Measurements from ENCODE around the gene SPNS3. TPM values are rescaled to one million over a fixed set of nuclear protein-coding genes. Genes with fewer than 3 reads are reported as not detected.

SPNS3 gene
- polyA plus RNA-seq, 1 donor (not counting 4 experiments of a cell fraction or from before 2014, with no cell fraction given) = not detected

DNA sequence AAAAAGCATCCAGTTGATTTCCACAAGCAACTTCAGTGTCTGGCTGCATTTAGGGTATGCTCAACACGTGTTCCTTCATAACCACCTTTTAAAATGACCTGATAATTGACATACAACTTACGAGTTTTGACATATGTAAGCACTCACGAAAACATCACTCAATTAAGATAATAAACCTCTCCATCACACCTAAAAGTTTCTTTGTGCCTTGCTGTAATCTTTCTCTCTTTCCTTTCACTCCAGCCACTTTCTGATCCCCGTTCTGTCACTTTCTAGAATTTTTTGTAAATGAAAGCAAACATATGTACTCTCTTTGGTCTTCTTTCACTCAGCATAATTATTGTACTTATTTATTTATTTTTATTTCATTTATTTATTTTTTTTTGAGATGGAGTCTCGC, 46.6 kb upstream of the SPNS3 start:
- no peaks in the 10 kb centered on the region for H3K27me3 ChIP-seq (ENCODE audit: control insufficient read depth, extremely low read depth, insufficient read depth, low read length)
- no peak overlapping the region for H3K9ac ChIP-seq (ENCODE audit: control insufficient read depth, extremely low read depth, insufficient read depth, low read length)
- no peak for FAIRE-seq
- no peak overlapping the region for H3K27ac ChIP-seq (ENCODE audit: control insufficient read depth, insufficient read depth, low read length)
- DNase-seq (ENCODE audit: low read depth, low spot score) = no peak
- H2AFZ ChIP-seq (ENCODE audit: control insufficient read depth, low read length) = no peak overlapping the region
- dilution Hi-C loops (cut with MboI; ENCODE audit: extremely low pct_ligation_motif_present, low sequenced_read_pairs) = no loop called here
- no peaks in the 10 kb centered on the region for H3K79me2 ChIP-seq (ENCODE audit: control insufficient read depth, insufficient read depth, low read length)
- H3K4me2 ChIP-seq (ENCODE audit: control insufficient read depth, extremely low read depth, insufficient read depth, low read depth, low read length) = no peak overlapping the region
- H3K9me3 ChIP-seq (ENCODE audit: control insufficient read depth, low read depth, low read length) = no peaks in the 10 kb centered on the region
- peaks cover 11% of the 10 kb centered on the region for H3K4me1 ChIP-seq (ENCODE audit: control insufficient read depth, extremely low read depth, insufficient read depth, low read length)
- no peaks in the 10 kb centered on the region for H3K36me3 ChIP-seq (ENCODE audit: control insufficient read depth in 2 of 2, extremely low read depth in 1 of 2, insufficient read depth in 2 of 2, low read length in 2 of 2)
- TF ChIP-seq, protein P1, sequence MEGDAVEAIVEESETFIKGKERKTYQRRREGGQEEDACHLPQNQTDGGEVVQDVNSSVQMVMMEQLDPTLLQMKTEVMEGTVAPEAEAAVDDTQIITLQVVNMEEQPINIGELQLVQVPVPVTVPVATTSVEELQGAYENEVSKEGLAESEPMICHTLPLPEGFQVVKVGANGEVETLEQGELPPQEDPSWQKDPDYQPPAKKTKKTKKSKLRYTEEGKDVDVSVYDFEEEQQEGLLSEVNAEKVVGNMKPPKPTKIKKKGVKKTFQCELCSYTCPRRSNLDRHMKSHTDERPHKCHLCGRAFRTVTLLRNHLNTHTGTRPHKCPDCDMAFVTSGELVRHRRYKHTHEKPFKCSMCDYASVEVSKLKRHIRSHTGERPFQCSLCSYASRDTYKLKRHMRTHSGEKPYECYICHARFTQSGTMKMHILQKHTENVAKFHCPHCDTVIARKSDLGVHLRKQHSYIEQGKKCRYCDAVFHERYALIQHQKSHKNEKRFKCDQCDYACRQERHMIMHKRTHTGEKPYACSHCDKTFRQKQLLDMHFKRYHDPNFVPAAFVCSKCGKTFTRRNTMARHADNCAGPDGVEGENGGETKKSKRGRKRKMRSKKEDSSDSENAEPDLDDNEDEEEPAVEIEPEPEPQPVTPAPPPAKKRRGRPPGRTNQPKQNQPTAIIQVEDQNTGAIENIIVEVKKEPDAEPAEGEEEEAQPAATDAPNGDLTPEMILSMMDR (optimal IDR thresholded peaks at IDR 0.05 in 1 of 3, IDR thresholded peaks at IDR 0.05 in 1 of 3, conservative IDR thresholded peaks at IDR 0.05 in 1 of 3; ENCODE audit: extremely low read depth in 1 of 3, insufficient read depth in 2 of 3, low read length in 3 of 3) = no peak
- TF ChIP-seq EZH2 (IDR thresholded peaks at IDR 0.05; ENCODE audit: low read length) = no peak
- H3K9me1 ChIP-seq (ENCODE audit: control insufficient read depth, extremely low read depth, insufficient read depth, low read length) = no peaks in the 10 kb centered on the region
- H3K4me3 ChIP-seq (ENCODE audit: control insufficient read depth in 2 of 3, extremely low read depth in 1 of 3, insufficient read depth in 2 of 3, low read depth in 1 of 3, low read length in 3 of 3) = no peak overlapping the region
- H4K20me1 ChIP-seq (ENCODE audit: control insufficient read depth, extremely low read depth, insufficient read depth, low read length) = no peaks in the 10 kb centered on the region

DNA sequence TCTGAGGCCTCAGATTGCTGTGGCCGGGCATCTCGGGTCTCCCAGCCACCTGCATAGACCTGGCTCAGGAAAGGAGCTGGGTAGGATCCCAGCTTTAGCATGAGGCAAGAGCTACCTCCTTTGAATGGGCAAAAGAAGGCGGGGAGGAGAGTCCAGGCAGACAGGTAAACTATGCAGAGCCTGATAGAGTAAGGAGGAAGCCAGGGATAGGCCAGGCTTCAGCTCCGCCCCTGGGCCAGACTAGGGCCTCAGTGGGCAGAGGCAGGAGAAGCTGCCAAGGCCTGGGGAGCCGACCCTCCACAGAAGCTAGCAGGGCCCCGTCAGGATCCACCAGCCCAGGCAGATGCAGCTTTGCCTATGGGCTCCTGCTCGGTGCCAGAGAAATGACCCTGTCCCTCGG, 44.7 kb upstream of the SPNS3 start:
- Histone ChIP-seq H3K4me2 (ENCODE audit: control insufficient read depth, extremely low read depth, insufficient read depth, low read depth, low read length) (no peak overlapping the region), H3K27me3 (ENCODE audit: control insufficient read depth, extremely low read depth, insufficient read depth, low read length) (no peaks in the 10 kb centered on the region), H3K36me3 (ENCODE audit: control insufficient read depth in 2 of 2, extremely low read depth in 1 of 2, insufficient read depth in 2 of 2, low read length in 2 of 2) (no peaks in the 10 kb centered on the region), H4K20me1 (ENCODE audit: control insufficient read depth, extremely low read depth, insufficient read depth, low read length) (no peaks in the 10 kb centered on the region), H3K9ac (ENCODE audit: control insufficient read depth, extremely low read depth, insufficient read depth, low read length) (no peak overlapping the region), H2AFZ (ENCODE audit: control insufficient read depth, low read length) (peak overlapping the region; percentile 79), H3K9me1 (ENCODE audit: control insufficient read depth, extremely low read depth, insufficient read depth, low read length) (no peaks in the 10 kb centered on the region), H3K79me2 (ENCODE audit: control insufficient read depth, insufficient read depth, low read length) (no peaks in the 10 kb centered on the region), H3K9me3 (ENCODE audit: control insufficient read depth, low read depth, low read length) (no peaks in the 10 kb centered on the region), H3K4me3 (ENCODE audit: control insufficient read depth in 2 of 3, extremely low read depth in 1 of 3, insufficient read depth in 2 of 3, low read depth in 1 of 3, low read length in 3 of 3) (no peak overlapping the region), H3K27ac (ENCODE audit: control insufficient read depth, insufficient read depth, low read length) (no peak overlapping the region), H3K4me1 (ENCODE audit: control insufficient read depth, extremely low read depth, insufficient read depth, low read length) (peaks cover 28% of the 10 kb centered on the region)
- no peak for DNase-seq (ENCODE audit: low read depth, low spot score)
- dilution Hi-C loops (cut with MboI; ENCODE audit: extremely low pct_ligation_motif_present, low sequenced_read_pairs) = no loop called here
- peak; percentile 32 for FAIRE-seq
- TF ChIP-seq, protein P1 (optimal IDR thresholded peaks at IDR 0.05 in 1 of 3, IDR thresholded peaks at IDR 0.05 in 1 of 3, conservative IDR thresholded peaks at IDR 0.05 in 1 of 3; ENCODE audit: extremely low read depth in 1 of 3, insufficient read depth in 2 of 3, low read length in 3 of 3) = no peak
- TF ChIP-seq EZH2 (IDR thresholded peaks at IDR 0.05; ENCODE audit: low read length) = no peak
